Stimulated activated CD4-positive, alpha-beta T cell treated with anti-CD3 and anti-CD28 coated beads, Interleukin-15, amount 100 ng/mL, for 48 hours (primary cell): ENCODE data around the gene FAM32A.

Experiments used
- DNase-seq, 2 donors: peaks; one replicate each; pipeline ENCODE4 v3.0.0-alpha.2; 2020; ENCODE audit warnings: low read depth in 2 of 2

FAM32A gene

DNA sequence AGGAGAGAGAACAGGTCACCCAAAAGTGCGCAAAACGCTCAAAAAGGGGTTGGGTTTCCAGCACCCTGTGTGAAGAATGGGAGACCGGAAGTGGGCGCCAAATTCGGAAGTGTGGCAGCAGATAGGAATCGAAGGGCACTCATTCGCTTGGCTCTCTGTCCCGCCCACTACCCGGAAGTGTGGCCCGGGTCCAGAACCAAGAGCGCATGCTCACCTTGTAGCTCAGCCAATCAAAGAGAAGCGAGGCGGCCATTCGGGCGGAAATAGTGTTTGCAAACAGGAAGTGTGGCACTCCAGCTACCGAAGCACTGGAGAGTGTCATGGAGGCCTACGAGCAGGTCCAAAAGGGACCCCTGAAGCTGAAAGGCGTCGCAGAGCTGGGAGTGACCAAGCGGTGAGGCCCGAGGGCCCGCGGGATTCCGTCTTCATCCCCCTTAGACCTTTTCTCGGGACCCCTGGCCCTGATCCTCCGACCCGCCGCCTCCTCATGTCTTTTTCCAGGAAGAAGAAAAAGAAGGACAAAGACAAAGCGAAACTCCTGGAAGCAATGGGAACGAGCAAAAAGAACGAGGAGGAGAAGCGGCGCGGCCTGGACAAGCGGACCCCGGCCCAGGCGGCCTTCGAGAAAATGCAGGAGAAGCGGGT lies at the start of gene FAM32A:
TSS of gene FAM32A (plus strand) at position 288 of the 645 bp plus-strand sequence. CDS start at position 321, 33 bp downstream.
- peak; percentile 98 to 99 for DNase-seq

DNA sequence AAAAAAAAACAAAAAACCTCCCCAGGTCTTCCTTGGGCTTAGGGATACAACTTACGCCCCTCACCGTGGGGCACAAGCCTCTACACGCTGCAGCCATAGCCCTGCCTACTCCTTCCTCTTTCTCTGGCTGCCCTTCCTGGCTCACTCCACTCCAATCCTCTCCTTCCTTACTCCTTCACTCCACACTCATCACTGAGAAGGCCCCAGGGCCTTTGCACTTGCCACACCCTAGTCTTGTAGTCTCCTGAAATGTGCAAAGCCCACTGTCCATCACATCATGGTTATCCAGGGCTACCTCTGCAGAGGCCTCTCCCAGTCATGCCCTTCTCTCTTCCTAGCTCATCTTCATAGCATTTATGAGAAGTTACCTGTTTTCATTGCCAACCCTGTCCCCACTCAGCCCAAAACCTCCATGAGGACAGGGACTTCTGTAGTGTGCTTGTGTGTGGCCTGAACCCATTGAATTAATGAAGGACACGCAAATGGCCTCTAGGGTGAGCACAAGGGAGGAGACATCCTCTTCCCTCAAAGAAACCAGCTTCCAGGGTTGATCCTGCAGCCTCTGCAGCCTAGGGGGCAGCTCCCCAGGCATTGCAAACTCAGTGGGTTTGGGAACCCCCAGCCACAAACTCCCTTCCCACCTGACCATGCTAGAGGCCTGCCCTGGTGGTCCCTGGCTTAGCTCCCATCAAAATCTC lies 49.6 kb upstream of the FAM32A start:
- DNase-seq, result no peak

DNA sequence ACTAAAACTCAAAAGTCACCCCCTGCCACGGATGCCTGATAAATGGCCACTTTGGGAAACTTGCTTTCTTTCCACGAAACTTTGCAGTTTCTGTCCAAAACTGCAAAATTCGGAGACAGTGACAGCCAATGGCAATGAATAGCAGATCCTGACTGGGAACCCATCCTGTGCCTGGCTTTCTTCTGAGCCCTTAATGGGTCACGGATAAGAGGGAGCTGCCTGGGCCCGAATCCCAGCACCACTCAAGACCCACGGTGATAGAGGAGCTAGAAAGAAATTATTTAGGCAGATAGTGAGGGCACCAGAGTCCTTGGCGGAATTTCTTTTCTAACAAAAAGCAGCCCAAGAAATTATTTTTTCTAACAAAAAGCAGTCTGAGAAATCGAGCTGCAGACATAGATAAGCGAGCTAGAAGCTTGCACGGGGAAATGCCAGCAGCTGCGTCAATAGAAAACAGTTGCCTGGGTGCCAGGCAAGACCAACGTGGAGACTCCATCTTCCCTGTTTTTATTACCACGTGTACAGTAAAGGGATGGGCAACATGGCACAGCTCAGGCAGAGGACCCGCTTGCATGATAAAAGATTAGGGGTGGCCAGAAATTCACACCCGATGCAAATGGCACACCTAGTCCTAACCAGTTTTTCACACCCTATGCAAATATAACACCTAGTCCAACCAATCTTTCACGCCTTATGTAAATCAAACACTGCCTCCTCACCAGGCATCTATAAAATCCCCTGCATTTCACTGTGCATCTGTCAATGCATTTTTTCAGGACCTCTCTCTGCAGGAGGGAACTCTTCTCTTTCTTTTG lies 48.8 kb upstream of the FAM32A start:
- DNase-seq, result no peak

DNA sequence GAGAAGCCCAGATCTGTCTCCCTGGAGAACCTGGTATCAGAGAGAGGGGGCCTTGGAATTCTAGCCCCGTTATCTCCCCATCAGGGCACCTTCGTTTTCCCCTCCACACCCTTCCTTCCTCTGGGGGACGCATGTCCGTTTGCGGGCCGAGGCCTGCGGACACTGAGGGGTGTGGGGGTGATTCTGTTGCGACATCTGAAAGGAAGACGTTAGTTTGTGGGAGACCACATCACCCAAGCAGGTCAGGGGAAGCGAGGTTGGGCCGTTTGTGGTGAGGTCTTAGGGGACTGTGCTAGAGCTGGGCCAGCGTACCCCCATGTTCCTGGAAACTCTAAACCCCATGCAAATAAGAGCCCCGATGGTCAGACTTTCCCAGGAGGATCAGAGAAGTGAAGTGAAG lies 45.5 kb upstream of the FAM32A start:
- DNase-seq, result no peak

DNA sequence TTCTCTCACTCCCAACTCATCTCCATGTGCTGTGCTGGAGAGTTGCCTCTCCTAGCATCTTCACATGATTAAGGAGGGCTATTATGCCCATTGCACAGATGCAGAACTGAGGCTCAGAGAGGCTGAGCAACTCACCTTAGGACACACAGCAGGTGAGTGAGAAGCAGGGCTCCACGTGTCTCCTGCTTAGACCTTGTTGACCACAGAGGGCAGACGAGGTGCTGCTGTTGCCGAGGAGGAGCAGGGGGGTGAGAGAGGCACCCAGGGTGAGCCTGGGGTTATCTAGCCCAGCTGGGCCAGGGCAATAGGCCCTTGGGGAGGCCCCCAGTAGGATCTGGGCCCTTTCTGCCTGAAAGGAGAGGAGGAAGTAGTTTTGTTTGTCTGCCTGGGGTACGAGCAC lies 44.2 kb upstream of the FAM32A start:
- no peak for DNase-seq

DNA sequence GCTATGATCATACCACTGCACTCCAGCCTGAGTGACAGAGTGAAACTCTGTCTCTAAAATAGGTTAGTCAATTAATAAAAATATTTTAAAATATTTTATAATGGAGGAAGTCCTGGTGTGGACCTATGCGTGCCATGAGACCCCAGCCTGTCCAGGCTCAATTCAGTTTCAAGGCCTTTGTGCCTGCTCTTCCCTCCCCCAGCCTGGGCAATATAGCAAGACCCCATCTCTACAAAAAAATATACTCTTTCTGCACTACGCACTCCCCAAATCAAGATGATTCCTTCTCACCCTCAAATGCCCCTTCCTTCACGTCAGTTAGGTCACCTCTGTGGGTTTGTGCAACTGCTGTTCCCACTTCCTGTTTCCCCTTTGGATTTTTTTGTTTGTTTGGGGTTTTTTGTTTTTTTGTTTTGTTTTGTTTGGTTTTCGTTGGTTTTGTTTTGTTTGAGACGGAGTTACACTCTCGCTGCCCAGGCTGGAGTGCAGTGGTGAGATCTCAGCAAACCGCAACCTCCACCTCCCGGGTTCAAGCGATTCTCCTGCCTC lies 43.1 kb upstream of the FAM32A start:
- no peak for DNase-seq

DNA sequence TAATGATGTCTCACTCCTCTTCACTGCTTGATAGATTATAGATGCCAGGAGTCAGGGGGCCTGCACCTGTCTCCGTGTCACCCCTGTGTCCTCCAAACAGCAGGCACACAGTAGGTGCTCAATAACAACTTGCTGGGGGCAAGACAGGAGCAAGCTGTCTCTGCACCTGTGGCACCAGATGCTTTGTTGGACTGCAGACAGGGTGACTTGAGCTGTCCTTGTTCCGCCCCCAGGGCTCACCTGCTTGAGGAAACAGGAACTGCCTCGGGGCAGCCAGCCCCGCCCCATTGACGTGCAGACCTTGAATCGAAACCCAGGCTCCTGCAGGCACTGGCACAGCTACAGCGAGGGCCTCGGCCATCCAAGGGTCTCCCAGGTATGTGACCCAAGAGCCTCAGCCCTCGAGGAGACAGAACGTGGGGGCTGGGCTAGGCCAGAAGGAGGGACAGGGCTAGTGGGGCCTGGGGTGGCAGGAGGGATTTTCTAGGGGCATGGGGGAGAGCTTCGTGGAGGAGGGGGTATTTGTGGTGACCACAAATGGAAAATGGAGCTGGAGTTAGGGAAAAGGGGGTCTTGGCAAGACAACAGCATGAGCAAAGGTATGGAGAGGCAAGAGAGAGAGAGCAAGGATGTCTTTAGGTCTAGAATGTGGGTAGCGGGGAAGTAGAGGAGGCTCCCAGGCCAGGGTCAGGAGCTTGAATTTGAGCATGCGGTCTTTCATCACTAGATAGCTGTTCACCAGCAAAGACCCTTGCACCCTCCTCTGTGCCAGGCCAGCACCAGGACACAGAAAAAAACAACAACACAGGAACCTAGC lies 41.6 kb upstream of the FAM32A start, which contains the start of gene HSH2D:
TSS of gene HSH2D (plus strand) at position 287 of the 817 bp plus-strand sequence. CDS start 5,066 bp downstream, outside the sequence.
- peak; percentile 66 to 71 for DNase-seq

DNA sequence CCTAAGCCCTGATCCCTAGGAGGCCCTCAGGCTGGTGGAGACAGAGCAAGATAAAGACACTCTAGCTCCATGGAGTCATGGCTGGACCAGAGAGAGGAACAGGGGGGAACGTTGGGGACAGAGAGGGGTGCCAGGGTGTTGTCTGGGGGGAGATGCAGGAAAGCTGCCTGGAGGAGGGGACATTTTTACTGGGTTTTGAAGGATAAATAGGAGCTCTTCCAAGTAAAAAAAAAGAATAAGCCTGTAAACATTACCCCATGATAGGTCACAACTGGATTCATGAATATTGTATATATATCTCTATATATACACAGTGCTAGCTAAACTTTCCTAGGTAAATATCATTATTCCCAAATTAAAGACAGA lies 41.0 kb upstream of the FAM32A start:
- DNase-seq, result no peak

DNA sequence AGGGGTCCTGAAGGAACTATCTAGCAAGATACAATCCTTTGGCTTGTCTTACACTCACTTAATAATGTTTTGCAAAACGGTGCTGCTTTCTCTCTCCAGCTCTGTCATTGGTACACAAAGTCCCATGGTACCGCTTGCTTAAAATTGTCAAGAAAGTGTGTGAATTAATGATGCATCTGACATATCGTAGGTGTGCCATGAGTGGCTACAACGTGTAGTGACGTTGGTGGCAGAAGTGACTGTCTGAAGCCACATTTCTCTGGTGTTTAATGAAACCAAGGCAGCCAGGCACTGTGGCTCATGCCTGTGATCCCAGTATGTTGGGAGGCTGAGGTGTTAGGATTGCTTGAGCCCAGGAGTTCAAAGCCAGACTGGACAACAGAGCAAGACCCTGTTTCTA lies 39.1 kb upstream of the FAM32A start:
- DNase-seq, result no peak

DNA sequence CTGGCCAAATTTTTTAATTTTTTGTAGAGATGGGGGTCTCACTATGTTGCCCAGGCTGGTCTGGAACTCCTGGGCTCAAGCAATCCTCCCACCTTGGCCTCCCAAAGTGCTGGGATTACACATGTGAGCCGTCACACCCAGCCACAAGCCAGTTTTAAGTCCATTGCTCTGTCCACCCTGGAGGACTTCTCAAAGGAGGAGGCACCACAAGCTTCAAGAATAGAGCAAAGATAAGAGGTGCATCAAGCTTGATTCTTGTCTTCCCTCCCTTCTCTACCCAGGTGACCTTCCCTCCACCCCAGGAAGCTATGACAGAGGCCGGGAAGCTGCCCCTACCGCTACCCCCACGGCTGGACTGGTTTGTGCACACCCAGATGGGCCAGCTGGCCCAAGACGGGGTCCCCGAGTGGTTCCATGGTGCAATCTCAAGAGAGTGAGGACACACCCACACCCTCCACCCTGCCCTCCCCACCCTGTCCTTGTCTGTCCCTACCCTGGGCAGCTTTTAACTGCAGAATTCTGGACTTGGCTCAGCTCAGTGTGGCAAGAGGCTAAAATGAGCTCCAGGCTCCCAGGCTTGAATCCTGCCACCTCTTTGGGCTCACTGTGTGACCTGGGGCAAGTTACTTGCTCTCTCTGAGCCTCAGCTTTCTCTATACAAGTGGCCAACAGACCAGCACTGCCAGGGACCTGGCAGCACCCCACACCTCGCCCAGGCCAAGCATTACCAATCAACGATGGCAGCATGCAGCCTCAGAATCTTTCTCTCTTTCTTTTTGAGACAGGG lies 36.6 kb upstream of the FAM32A start:
- no peak for DNase-seq

DNA sequence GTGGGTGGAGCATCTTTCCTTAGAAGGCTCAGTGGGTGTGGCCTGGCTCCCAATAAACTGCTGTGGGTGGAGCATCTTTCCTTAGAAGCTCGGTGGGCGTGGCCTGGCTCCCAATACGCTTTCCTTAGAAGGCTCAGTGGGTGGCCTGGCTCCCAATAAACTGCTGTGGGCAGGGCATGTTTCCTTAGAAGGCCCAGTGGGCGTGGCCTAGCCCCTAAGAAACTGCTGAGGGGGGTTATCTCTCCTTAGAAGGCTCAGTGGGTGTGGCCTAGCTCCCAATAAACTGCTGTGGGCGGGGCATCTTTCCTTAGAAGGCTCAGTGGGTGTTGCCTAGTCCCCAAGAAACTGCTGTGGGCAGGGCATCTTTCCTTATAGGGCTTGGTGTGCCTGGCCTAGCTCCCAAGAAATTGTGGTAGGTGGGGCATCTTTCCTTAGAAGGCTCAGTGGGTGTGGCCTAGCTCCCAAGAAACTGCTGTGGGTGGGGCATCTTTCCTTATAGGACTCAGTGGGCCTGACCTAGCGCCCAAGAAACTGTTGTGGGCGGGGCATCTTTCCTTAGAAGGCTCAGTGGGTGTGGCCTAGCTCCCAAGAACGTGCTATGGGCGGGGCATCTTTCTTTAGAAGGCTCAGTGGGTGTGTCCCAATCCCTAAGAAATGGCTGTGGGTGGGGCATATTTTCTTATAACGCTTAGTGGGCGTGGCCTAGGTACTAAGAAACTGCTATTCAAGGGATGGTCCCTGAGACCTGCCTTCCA lies 31.5 kb upstream of the FAM32A start:
- no peak for DNase-seq

DNA sequence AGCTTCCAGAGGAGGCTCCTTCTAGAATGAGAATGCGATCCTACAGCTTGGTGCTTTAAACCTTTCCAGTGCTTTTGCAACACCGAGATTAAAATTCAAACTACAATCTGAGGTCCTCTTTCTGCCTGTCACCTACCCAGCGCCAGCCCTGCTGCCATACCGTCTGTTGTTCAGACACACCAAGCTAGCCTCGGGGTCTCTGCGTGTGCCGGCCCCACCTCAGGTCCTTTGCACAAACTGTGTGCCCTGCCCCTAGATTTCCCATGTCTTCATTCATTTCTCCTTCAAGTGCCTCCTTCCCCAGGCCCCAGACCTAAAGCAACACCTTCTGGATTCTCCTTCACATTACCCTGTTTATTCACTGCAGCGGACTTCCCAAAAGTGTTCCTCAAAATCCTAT lies 30.7 kb upstream of the FAM32A start:
- no peak for DNase-seq

DNA sequence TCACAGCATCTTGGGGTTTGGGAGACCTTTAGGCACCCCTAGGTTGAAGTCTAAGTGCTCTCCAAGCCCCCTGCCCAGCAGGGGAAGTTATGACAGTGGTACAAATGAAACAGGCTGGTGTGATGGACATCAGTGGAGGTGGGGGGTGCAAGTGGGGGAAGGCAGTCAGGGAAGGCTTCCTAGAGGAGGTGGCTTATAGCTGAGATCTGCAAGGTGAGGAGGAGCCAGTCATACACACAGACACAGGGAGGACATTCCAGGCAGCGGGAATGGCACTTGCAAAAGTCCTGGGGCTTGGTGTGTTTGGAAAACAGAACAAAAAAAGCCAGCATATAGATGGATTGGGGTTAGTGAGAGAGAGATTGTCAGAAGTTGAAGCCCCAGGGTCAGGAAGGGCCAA lies 30.1 kb upstream of the FAM32A start:
- DNase-seq, result no peak

DNA sequence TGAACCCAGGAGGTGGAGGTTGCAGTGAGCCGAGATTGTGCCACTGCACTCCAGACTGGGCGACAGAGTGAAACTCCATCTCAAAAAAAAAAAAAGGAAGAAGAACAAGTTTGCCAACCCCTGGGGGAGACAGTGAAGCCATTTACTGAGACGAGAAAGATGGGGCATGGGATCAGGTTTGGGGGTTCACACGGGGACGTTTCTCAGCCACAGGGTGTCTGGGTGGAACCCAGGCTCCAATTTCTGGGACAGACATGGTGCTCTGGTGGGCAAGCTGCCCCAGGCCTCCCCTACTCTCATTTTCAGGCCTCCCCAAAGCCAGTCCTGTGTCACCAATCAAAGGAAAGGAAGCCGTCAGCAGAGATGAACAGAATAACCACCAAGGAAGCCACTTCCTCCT lies 28.3 kb upstream of the FAM32A start:
- no peak for DNase-seq

DNA sequence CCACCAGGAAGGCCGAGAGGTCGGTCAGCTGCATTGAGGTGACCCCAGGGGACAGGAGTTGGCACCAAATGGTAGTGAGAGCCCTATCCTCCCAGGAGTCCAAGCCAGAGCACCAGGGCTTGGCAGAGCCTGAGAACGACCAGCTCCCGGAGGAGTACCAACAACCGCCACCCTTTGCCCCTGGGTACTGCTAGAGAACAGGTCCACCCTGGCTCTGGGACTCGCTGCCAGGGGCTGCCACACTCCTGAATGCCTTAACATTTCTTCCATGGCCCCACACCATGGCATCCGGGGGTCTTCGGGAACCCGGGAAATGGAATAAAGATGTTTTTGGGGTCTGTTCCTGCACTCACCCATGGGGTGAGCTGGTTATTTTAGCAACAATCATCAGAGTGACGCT lies 27.6 kb upstream of the FAM32A start:
- no peak for DNase-seq

DNA sequence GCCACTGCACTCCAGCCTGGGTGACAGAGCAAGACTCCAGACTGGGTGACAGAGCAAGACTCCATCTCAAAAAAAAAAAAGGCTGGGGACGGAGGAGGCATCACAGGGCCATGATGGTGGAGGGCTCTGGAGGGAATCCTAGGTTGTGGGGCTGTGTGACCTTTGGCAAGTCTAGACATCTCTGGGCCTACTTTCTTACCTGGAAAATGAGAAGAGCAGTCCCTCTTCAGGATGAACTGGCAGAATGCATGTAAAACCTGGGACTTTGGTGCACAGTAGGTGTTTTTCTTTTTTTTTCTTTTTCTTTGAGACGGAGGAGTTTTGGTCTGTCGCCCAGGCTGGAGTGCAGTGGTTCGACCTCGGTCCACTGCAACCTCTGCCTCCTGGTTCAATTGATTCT lies 25.6 kb upstream of the FAM32A start:
- no peak for DNase-seq

DNA sequence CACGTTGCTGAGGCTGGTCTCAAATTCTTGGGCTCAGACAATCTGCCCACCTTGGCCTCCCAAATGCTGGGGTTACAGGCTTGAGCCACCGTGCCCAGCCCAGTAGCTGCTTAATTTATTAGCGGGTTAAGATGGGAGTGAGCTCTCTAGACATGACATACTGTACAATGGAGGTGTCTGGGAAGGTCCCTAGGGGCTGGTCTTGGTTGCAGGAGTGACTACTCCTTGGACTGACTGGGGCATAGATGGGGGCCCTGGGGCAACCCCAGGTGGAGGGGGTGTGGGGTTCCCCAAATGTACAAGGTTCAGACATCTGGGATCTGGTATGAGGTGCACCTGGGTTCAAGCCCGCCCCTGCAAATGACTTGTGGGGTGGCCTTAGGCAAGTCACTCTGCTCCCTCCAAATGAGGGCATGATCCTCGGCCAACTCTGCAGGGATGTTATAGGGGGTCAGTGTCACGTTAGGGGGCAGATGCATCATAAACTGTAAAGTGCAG lies 24.7 kb upstream of the FAM32A start:
- DNase-seq, result no peak

DNA sequence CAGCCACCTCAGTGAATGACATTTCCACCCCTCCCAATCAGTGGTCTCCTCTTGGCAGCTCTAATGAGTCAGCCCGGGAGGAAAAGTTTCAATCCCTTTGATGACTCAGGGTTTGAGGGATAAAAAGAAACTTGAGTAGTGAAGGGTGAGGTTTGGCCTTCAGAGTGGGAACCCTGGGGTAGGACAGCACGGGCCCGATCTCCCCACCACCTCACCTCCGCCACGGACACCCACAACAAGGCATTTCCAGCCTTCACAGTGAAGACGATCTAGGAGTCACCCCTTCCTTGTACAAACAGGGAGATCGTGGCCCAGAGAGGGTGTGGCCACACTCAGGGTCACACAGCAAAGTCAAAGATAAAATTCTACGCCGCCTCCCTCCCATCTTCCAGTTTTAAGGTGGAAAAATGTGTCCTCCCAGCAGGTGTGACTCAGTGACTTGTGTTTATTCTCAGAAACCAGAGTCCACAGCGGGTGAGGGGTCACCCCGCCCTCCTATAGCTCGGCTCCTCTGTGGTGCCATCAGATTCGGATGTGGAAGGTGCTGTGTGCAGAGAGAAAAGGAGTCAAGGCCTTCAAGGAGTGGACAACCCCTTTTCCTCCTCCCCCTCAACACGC lies 24.2 kb upstream of the FAM32A start:
- peak in 1 of 2 donors; percentile 30 for DNase-seq

DNA sequence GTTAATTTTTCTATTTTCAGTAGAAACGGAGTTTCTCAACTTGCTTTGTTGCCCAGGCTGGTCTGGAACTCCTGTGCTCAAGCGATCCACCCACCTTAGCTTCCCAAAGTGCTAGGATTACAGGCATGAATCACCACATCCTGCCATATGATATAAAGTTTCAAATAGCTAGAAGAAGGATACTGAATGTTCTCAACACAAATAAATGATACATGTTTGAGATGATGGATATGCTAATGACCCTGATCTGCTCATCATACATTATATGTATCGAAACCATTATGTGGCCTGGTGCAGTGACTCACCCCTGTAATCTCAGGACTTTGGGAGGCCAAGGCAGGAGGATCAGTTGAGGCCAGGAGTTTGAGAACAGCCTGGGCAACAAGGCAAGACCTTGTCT lies 23.4 kb upstream of the FAM32A start:
- DNase-seq, result no peak
